ENCODE data around the gene UNC13D.

- TF ChIP-seq EP300 (conservative IDR thresholded peaks at IDR 0.05; ENCODE audit: poor library complexity, severe bottlenecking) (peak; percentile 75), POLR2AphosphoS5 (IDR thresholded peaks at IDR 0.05) (peak; percentile 100), RAD21 (conservative IDR thresholded peaks at IDR 0.05) (peak; percentile 10), CTCF (IDR thresholded peaks at IDR 0.05; ENCODE audit: poor library complexity, severe bottlenecking) (no peak), REST (IDR thresholded peaks at IDR 0.05; ENCODE audit: borderline replicate concordance) (peak; percentile 97), EZH2 (IDR thresholded peaks at IDR 0.05; ENCODE audit: borderline replicate concordance, insufficient read depth, low read length, poor library complexity, severe bottlenecking) (no peak), SMC3 (conservative IDR thresholded peaks at IDR 0.05; ENCODE audit: poor library complexity) (no peak)
Measured at GRCh38 chr17:75779250-75779986, 64.8 kb downstream of the UNC13D start.
